Stimulated activated CD4-positive, alpha-beta T cell treated with anti-CD3 and anti-CD28 coated beads, Interleukin-15, amount 100 ng/mL, for 1 hour (primary cell): ENCODE measurements around the gene IL22RA1.

Source experiments
- DNase-seq, 2 donors: peaks; one replicate each; pipeline ENCODE4 v3.0.0-alpha.2; 2020; ENCODE audit warnings: low read depth in 1 of 2, low spot score in 1 of 2

The IL22RA1 gene

GRCh38 chr1:24077278-24077978 lies 65.5 kb downstream of the IL22RA1 start:
- DNase-seq, result no peak

GRCh38 chr1:24075946-24076345 lies 67.0 kb downstream of the IL22RA1 start:
- no peak for DNase-seq

GRCh38 chr1:24075590-24075854 lies 67.4 kb downstream of the IL22RA1 start:
- DNase-seq, result no peak

GRCh38 chr1:24074817-24075589 lies 67.9 kb downstream of the IL22RA1 start:
- DNase-seq, result no peak

- DNase-seq, result no peak
Measured at GRCh38 chr1:24074196-24074595, 68.7 kb downstream of the IL22RA1 start.

GRCh38 chr1:24071941-24072340 lies 71.0 kb downstream of the IL22RA1 start:
- DNase-seq, result no peak

- peak; percentile 32 to 50 for DNase-seq
Measured at GRCh38 chr1:24070821-24071393, 72.0 kb downstream of the IL22RA1 start.

GRCh38 chr1:24069817-24070216 lies 73.1 kb downstream of the IL22RA1 start:
- no peak for DNase-seq
